ENCODE measurements around the gene NINJ1.
"Not testable (repeated sequence)": the region's sequence is repeated elsewhere in the genome, so short reads cannot be mapped to it uniquely, and the experiment has no call there.

The NINJ1 gene

GRCh38 chr9:93118863-93119702, 15.0 kb downstream of the NINJ1 start:
- no peak for DNase-seq

- DNase-seq = no peak
Observed at GRCh38 chr9:93117924-93118862, 15.9 kb downstream of the NINJ1 start.

- DNase-seq = not testable (repeated sequence)
Observed at GRCh38 chr9:93117521-93117920, 16.5 kb downstream of the NINJ1 start.

DNA sequence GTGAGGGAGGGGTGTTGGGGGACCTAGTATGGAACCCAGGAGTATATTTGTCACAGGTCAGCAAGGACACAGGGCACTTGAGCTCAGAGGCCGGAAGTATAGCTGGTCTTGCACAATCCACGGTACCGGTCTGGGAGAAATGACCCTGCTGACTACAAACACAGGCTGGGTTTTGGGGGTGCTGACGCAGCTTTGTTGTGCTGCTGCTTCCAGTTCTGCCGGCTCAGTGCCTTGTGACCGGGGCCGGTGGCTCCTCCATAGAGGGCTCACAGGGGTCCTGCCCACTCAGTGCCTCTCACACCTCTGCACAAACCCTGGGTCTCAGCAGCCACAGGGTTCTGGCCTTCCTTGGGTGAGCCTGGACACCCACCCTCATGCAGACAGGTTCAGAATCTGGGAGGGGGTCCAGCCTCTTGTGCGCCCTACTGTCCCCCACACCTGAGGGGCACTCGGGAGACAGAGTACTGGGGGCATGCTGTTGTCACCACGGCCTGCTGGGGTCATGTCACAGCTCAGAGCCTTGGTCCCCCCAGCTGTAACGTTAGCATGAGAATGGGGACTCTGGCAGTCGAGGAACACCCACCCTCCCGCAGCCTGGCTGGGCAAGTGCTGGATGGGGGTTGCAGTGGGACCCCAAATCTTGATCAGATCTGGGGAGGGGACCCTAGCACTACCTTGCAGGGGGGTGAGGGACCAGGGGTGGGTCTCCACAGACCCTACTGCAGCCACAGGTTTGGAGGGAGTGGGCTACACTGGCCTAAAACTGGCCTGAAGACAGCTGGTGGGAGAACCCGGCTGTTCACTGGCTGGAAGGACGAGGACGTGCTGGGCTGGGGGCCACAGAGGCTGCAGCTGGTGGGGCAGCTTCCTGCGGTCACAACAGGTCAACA, 17.7 kb downstream of the NINJ1 start:
- DNase-seq = no peak

- no peak for DNase-seq
Observed at GRCh38 chr9:93115486-93116071, 18.5 kb downstream of the NINJ1 start.

DNA sequence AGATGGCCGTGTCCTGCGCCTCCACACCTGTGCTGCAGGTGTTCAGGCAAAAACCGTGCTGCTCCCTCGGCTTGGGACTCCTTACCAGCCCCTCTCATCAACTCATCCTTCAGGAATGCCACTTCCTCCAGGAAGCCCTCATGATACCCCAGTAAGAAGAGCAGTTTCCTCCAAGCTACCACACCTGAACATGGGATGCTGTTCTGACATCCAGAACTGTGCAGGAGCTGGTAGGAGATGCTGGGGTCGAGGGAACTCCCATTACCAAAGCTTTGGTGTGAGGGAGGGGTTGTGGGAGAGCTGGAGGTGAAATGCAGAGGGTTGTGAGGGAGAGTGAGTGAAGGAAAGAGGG, 19.1 kb downstream of the NINJ1 start:
- DNase-seq = no peak

DNA sequence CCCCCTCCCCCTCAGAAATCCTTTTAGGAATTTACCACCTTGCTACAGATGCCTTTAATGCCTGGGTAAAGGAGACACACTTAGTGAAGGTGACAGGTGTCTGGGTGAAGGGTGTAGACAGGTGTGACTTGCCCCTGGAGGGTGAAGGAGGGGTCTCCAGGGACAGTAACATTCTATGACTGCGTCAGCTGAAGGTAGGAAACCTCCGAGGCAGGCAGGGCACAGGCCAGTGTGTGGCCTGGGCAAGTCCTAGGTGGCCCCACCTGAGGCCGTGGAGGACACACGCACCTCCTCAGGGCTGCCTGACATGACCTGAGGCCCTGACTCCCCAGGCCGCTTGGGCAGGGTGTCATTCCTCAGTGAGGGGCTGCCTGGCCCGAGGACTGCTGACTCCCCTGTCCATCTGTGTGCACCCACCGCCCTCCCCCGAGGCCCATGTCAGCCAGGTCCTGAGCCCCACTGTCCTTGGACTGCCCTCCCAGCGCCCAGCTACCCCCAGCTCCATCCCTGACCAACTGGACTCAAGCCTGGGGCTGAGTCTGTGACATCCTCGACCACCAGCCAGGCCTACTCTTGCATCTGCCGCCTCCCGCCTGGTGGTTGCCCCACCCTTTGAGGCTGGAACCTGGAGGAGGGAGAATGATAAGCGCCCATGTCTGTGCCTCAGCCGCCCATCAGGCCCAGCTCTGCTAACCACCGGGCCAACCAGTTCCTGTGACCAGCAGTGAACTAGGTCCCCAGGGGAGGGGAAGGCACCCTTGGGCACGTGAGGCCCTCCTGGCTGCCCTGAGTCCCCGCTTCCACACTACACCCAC, 19.7 kb downstream of the NINJ1 start:
- peak; percentile 47 for DNase-seq

GRCh38 chr9:93112864-93113389, 21.1 kb downstream of the NINJ1 start:
- no peak for DNase-seq

GRCh38 chr9:93112116-93112863, 21.8 kb downstream of the NINJ1 start:
- no peak for DNase-seq

DNA sequence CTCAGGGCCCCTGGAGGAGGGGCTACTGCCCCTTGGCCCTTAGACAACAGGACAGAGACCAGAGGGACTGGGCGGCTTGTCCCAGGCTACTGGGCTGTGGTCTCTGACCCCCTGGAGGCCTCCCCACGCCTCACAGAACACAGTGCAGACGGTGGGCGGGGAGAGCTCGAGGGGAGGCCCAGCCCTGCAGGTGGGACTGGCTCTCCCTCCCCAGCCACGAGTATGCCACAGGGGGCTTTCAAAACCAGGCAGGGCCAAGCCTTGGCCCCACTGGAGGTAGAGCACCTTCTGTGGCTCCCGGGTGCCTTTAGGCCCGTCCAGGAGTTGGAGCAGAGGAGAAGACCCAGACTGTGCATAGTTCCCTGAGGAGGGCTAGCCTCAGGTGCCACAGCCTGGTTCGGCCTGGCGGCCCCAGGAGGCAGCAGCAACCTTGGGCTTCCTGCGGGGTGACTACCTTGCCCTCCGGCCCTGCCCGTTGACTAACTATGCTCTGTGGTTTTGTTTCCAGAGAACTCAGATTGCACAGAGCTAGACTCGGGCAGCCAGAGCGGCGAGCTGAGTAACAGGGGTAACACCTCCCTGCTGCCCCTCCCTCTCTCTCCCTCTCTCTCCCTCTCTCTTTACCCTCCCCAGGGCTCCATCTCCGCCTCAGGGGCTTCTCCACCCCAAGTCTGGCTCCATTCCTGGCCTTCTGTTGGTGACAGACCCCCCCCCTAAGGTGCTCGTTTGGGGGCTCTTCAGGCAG, 22.5 kb downstream of the NINJ1 start:
- DNase-seq = no peak

DNA sequence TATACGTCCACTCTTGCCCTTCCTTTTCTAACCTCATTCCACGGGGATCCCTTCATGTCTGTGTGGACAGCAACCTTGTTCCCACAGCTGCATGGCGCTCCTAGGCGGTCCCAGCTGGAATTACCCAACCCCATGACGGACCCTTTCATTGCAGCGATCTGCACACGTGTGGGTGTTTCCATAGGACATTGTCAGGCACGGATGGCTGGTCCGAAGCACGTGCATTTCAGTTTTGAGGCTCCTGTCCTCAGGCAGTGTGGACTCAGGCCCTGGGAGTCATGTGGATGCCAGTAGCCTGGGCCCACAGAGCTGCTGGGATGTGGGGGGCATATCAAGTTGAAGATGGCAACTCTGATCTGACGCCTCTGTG, 23.1 kb downstream of the NINJ1 start:
- no peak for DNase-seq

- no peak for DNase-seq
Observed at GRCh38 chr9:93110311-93110855, 23.7 kb downstream of the NINJ1 start.

GRCh38 chr9:93108291-93109041, 25.6 kb downstream of the NINJ1 start:
- no peak for DNase-seq

DNA sequence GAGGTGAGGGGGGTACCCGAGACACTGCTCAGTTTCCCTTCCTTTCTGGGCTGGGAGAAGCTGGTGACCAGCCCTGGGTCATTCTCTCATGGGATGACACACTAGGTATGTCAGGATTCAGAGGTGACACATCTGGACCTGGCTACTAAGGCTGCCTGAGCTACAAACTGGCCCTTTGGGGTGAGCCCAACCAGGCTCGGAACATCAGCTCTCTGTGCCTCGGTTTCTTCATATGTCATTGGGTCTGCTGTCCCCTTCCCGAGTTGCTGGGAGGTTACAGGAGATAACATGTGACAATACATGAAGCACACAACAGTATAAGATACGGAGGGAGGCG, 26.3 kb downstream of the NINJ1 start:
- no peak for DNase-seq

DNA sequence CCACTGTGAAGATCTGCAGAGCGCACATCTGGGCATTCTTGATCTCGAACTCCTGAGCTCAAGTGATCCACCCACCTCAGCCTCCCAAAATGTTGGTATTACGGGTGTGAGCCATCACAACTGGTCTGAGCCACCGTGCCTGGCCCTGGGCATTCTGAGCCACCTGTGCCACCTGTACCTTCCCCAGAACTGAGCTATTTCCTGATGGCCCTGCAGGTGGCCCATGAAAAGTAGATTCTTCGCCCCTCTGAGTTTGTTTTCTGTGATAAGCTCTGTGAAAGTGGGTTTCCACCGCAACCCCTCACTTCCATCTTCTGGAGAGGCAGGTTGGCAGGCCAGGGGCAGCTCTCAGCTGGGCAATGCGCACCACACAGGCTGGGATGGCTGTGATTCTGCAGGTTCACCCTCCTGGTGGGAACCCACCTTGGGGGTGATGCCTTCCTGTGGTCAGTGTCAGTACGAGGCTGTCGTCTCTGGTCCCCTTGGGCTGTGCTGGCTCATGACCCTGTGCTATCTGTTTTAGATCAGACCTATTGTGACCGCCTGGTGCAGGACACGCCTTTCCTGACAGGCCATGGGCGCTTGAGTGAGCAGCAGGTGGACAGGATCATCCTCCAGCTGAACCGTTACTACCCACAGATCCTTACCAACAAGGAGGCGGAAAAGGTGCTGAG, 26.8 kb downstream of the NINJ1 start:
- DNase-seq = no peak

DNA sequence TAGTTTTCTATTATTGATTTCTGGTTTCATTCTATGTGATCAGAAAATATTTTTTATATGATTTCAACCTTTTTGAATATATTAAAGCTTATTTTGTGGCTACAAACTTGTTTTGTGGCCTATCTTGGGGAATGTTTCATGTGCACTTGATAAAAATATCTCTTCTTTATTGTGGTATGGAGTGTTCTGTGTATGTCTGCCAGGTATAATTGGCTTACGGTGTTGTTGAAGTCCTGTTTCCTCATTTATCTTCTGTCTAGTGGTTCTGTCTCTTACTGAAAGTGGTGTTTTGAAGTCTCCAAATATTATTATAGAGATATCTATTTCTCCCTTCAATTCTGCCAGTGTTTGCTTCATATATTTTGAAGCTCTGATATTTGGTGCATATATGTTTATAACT, 28.4 kb downstream of the NINJ1 start:
- DNase-seq = no peak

DNA sequence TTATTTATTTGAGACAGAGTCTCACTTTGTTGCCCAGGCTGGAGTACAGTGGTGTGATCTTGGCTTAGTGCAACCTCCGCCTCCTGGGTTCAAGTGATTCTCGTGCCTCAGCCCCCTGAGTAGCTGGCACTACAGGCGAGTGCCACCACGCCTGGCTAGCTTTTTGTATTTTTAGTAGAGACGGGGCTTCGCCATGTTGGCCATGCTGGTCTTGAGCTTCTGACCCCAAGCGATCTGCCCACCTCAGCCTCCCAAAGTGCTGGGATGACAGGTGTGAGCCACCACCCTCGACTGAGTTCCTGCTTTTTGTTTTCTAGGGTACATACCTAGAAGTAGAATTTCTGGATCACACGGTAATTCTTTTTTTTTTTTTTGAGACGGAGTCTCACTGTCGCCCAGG, 33.0 kb downstream of the NINJ1 start:
- DNase-seq = not testable (repeated sequence)

GRCh38 chr9:93100276-93100636, 33.8 kb downstream of the NINJ1 start:
- DNase-seq = no peak

All from NCI-H1436 (cell line).